Small intestine (tissue), 7 donors: ENCODE measurements around the gene PMPCA. TPM values are rescaled to one million over a fixed set of nuclear protein-coding genes. Genes with fewer than 3 reads are reported as not detected.

Source experiments
- DNase-seq, 2 donors: peaks; one replicate each; pipeline versions ENCODE4 v3.0.0 to v3.0.0-alpha.2; 2013
- FAIRE-seq: peaks from 2 replicates; lab custom pipeline; 2012; peaks lifted over from hg19 to GRCh38; lab: Jason Lieb, UNC
- H3K27ac ChIP-seq, 3 donors: one replicate each; pipeline ENCODE4 v1.5.1; 2013; ENCODE audit warnings: low read length in 2 of 3, mild to moderate bottlenecking in 2 of 3, control low read depth in 1 of 3, inconsistent platforms in 1 of 3, low read depth in 1 of 3, moderate library complexity in 1 of 3
- H3K27me3 ChIP-seq, 3 donors: one replicate each; pipeline ENCODE4 v1.6.1; 2013; ENCODE audit warnings: low read length in 3 of 3, inconsistent platforms in 1 of 3; ENCODE audit not compliant: control insufficient read depth in 3 of 3, insufficient read depth in 3 of 3
- H3K36me3 ChIP-seq, 3 donors: one replicate each; pipeline ENCODE4 v1.6.1; 2013; ENCODE audit warnings: low read length in 3 of 3, inconsistent platforms in 1 of 3, low read depth in 1 of 3, mild to moderate bottlenecking in 1 of 3, moderate library complexity in 1 of 3; ENCODE audit not compliant: control insufficient read depth in 3 of 3, insufficient read depth in 2 of 3
- H3K4me1 ChIP-seq, 3 donors: one replicate each; pipeline ENCODE4 v1.6.1; 2013; ENCODE audit warnings: low read length in 2 of 3, inconsistent platforms in 1 of 3, low read depth in 1 of 3, mild to moderate bottlenecking in 1 of 3, moderate library complexity in 1 of 3; ENCODE audit not compliant: control insufficient read depth in 3 of 3, insufficient read depth in 2 of 3
- H3K4me3 ChIP-seq, 3 donors: one replicate each; pipeline ENCODE4 v1.5.1; 2013; ENCODE audit warnings: low read length in 3 of 3, control low read depth in 1 of 3, inconsistent platforms in 1 of 3, low read depth in 1 of 3, mild to moderate bottlenecking in 1 of 3, moderate library complexity in 1 of 3
- H3K9me3 ChIP-seq, 2 donors: one replicate each; pipeline ENCODE4 v1.6.1; 2013; ENCODE audit warnings: low read depth in 1 of 2, low read length in 1 of 2; ENCODE audit not compliant: control insufficient read depth in 2 of 2, insufficient read depth in 1 of 2
- WGBS, 3 donors: extraction: QIAGEN DNeasy Blood & Tissue Kit; methylation state at CpG; one replicate each; pipeline ENCODE4 v1.1.7; 2013; 5-methylcytosine and 5-hydroxymethylcytosine counted together
- polyA plus RNA-seq, 4 donors: library from polyadenylated mRNA; stranded (reverse) in 3 of 4; unstranded in 1 of 4; fragments of 200-250 nt in 3 of 4; fragments of 120-200 nt in 1 of 4; gene quantifications; one replicate each; pipeline versions ENCODE4 v1.2.1 to v1.2.3, GENCODE V29; 2013
- donor health status: healthy with polysubstance abuse.
- donor health status: control.
- donor health status: control.
- donor health status: Bipolar disorder and iron deficiency.
- donor health status: healthy.

PMPCA gene
- polyA plus RNA-seq, 4 donors: 34.7 to 64.9 (median 48.9) TPM

DNA sequence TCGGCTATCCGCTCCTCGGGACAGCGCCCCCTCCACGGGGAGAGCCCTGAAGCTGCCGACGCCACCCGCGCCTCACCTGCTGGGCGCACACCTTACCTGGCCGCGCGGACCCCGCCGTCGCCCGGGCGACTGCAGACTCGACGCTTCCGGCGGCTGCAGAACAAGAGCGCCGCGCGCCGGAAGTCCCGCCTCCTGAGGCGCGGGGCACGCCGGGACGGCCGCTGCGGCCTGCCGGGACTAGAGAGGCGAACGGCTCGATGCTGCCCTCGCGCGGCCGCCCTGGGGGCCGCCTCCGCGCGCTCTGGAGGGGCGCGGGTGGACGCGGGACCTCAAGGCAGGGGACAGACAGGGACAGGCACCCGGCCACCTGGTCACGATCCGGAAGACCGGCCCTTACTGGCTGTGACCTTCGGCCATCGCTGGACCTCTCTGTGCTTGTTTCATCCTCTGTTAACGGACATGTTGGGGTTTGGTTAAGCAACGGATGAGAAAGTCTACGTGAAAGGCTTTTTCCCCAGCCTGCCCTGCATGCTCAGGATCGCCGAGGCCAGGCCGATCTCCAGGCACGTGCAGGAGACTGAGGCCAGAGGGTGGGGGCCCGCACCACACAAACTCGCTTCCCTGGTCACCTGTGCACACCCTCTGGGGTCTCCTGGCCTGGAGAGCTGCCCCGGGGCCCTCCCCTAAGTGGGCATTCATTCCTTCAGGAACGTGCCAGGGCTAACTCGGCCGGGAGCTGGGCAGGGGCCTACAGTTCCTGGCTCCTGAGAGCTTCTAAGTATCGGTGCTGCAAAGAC lies 10.2 kb upstream of the PMPCA start, which contains the start of gene SNAPC4:
TSS of gene SNAPC4 (minus strand) at position 133 of the 797 bp plus-strand sequence. CDS start 1,742 bp downstream, outside the sequence.
- FAIRE-seq (no peak), DNase-seq (peak; percentile 85 to 96)
- Histone ChIP-seq H3K4me3 (peak within 1 kb of the TSS; percentile 60 to 80 (median 76)), H3K4me1 (peaks cover 0 to 6% (median 5%) of the 10 kb centered on the region in 3 donors), H3K27me3 (no peaks in the 10 kb centered on the region), H3K9me3 (no peaks in the 10 kb centered on the region), H3K36me3 (peaks cover 7 to 71% (median 8%) of the 10 kb centered on the region in 3 donors), H3K27ac (peak within 1 kb of the TSS in 2 of 3 donors; percentile 0 to 70)
- WGBS, 3 donors: 6 to 8% (median 6%) methylated on average over 50 to 71 of the region's 71 CpGs

DNA sequence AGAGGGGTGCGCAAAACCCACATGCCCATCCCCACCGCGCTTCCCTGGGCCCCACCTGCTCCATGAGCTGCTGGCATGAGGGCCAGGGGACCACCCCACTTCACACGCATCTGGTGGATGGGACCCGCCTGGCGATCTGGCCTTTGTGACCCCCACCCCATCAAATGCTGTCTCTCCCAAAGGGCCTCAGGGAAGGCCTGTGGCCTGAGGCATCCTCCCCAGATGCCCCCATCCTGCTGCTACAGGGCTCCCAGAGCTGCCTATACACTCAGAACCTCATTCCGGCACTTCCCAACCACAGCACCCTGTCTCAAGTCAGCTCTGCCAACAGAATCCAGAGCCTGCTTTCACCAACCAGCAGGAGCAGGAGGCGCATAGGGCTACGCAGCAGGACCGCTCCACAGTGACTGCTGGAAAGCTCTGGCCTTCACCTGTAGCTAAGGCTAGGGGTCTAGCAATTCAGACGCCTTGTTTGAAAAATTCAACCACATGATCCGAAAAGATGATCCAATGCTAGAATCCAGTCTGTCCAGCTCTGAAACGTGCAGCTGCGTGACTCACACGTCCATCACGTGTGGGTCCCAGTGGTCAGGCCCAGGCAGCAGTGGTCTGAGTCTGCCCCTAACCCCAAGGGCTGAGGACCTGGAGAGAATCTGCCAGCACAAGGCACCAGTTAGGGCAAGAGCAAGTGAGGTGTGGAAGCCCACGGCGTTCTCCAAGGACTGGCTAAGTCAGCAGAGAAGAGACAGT lies 9.1 kb upstream of the PMPCA start:
- Histone ChIP-seq H3K9me3 (no peaks in the 10 kb centered on the region), H3K27ac (no peak overlapping the region), H3K4me3 (no peak overlapping the region), H3K4me1 (peaks cover 0 to 6% (median 5%) of the 10 kb centered on the region in 3 donors), H3K27me3 (no peaks in the 10 kb centered on the region), H3K36me3 (peaks cover 4 to 71% (median 10%) of the 10 kb centered on the region in 3 donors)
- FAIRE-seq: no peak
- no peak for DNase-seq
- 91 to 94% (median 93%) methylated on average over 18 of the region's 18 CpGs for WGBS, 3 donors

DNA sequence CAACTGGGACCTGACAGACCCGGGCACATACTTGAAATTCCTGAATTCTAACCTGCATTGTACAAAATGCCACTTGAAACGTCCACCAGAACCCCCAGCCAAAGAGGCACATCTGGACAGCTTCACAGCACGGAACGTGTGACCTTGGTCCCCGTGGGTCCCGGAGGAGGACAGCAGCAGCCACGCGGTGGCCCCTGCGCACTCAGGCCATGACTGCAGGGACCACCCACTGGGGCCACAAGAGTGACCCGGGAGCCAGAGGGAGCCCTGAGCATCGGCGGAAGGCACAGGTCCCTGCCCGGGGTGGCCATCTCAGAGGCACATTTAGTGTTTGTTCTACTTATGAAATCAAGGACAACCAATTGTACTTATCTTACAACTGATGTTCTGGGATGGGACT lies 8.4 kb upstream of the PMPCA start:
- H3K4me1 ChIP-seq: peaks cover 0 to 6% (median 5%) of the 10 kb centered on the region in 3 donors
- H3K36me3 ChIP-seq: peaks cover 6 to 70% (median 10%) of the 10 kb centered on the region in 3 donors
- no peaks in the 10 kb centered on the region for H3K27me3 ChIP-seq
- WGBS, 3 donors: 84 to 90% (median 86%) methylated on average over 13 of the region's 13 CpGs
- H3K9me3 ChIP-seq: no peaks in the 10 kb centered on the region
- FAIRE-seq (no peak), DNase-seq (no peak)
- H3K27ac ChIP-seq: no peak overlapping the region
- H3K4me3 ChIP-seq: no peak overlapping the region

- no peak overlapping the region for H3K4me3 ChIP-seq
- no peak for FAIRE-seq
- peaks cover 0 to 6% (median 5%) of the 10 kb centered on the region in 3 donors for H3K4me1 ChIP-seq
- peaks cover 8 to 70% (median 9%) of the 10 kb centered on the region in 3 donors for H3K36me3 ChIP-seq
- H3K27ac ChIP-seq: peak overlapping the region in 1 of 3 donors; percentile 9
- WGBS, 3 donors: 67 to 82% (median 72%) methylated on average over 4 to 5 of the region's 5 CpGs
- H3K27me3 ChIP-seq: no peaks in the 10 kb centered on the region
- DNase-seq: peak in 1 of 2 donors; percentile 33
- H3K9me3 ChIP-seq: no peaks in the 10 kb centered on the region
Measured at GRCh38 chr9:136403538-136403914, 6.9 kb upstream of the PMPCA start.

DNA sequence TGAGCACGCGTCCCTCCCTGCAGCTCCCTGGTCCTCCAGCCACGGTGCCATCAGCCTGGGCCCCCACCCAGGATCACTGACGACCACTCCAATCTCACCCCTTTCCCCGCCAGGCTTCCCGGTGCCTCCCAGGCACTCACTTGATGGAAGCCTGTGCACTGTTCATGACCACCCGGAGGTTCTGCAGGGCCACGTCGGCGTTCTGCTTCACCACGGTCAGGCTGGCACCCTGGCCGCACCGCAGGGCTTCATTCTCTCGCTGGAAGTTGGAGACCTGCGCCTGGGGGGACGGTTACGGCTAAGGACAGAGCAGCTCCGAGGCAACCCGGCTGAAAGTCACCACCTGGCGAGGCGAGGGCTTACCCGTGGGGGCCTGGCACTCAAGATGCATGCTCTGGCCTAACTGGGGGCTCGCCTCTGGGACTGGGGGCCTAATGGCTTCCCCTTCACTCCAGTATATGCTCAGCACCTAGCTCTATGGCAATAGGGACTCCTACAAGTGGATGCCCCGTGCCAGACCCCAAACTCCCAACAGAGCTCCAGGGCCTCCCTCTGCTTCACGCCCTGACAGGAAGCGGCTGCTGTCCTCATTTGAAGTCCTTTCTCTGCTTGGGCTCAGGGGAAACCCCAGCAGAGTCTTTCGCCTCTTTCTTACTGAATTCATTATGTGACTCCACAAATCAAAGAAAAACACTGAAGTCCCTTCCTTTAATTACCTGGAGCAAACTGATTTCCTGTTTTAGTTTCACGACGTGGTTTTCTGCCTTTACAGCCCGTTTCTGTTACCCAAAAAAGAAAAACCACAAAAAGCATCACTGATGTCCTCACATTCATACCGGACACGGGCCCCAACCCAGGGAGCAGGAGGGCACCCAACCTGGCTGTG lies 6.3 kb upstream of the PMPCA start:
- Histone ChIP-seq H3K9me3 (no peaks in the 10 kb centered on the region), H3K27ac (no peak overlapping the region), H3K4me1 (peaks cover 0 to 5% (median 1%) of the 10 kb centered on the region in 3 donors), H3K36me3 (peaks cover 8 to 69% (median 9%) of the 10 kb centered on the region in 3 donors), H3K27me3 (no peaks in the 10 kb centered on the region), H3K4me3 (no peak overlapping the region)
- DNase-seq: no peak
- 74 to 90% (median 81%) methylated on average over 32 of the region's 32 CpGs for WGBS, 3 donors
- FAIRE-seq: no peak

DNA sequence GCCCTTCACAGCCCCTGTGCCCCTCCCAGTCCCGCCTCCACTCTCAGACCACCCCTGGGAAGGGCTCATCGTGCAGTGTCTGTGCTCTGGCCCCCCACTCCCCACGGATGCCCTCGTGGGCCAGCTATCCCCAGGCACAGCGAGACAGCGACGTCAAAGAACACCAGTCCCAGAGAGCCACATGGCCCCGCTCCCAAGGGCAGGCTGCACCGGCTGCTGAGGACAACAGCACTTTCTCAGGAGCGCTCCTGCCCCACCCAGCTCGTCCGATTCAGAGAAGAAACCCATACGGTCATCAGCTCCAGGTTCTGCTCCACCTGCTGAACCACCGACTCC lies 5.7 kb upstream of the PMPCA start:
- no peak for DNase-seq
- 87 to 91% (median 90%) methylated on average over 14 of the region's 14 CpGs for WGBS, 3 donors
- Histone ChIP-seq H3K36me3 (peaks cover 8 to 69% (median 9%) of the 10 kb centered on the region in 3 donors), H3K27ac (no peak overlapping the region), H3K27me3 (no peaks in the 10 kb centered on the region), H3K9me3 (no peaks in the 10 kb centered on the region), H3K4me1 (peaks cover 4 to 11% (median 4%) of the 10 kb centered on the region in 3 donors), H3K4me3 (no peak overlapping the region)
- no peak for FAIRE-seq

GRCh38 chr9:136405481-136405880 lies 5.0 kb upstream of the PMPCA start:
- no peaks in the 10 kb centered on the region for H3K9me3 ChIP-seq
- FAIRE-seq: no peak
- DNase-seq: no peak
- H3K4me3 ChIP-seq: no peak overlapping the region
- H3K27me3 ChIP-seq: no peaks in the 10 kb centered on the region
- H3K4me1 ChIP-seq: peaks cover 4 to 11% (median 4%) of the 10 kb centered on the region in 3 donors
- H3K36me3 ChIP-seq: peaks cover 8 to 69% (median 9%) of the 10 kb centered on the region in 3 donors
- no peak overlapping the region for H3K27ac ChIP-seq
- WGBS, 3 donors: 81 to 90% (median 86%) methylated on average over 7 of the region's 7 CpGs
